ENCODE results near the gene PHLDB1.
A peak's percentile ranks its signal among the peaks of the same experiment; 100 is the strongest.

Gene PHLDB1

DNA sequence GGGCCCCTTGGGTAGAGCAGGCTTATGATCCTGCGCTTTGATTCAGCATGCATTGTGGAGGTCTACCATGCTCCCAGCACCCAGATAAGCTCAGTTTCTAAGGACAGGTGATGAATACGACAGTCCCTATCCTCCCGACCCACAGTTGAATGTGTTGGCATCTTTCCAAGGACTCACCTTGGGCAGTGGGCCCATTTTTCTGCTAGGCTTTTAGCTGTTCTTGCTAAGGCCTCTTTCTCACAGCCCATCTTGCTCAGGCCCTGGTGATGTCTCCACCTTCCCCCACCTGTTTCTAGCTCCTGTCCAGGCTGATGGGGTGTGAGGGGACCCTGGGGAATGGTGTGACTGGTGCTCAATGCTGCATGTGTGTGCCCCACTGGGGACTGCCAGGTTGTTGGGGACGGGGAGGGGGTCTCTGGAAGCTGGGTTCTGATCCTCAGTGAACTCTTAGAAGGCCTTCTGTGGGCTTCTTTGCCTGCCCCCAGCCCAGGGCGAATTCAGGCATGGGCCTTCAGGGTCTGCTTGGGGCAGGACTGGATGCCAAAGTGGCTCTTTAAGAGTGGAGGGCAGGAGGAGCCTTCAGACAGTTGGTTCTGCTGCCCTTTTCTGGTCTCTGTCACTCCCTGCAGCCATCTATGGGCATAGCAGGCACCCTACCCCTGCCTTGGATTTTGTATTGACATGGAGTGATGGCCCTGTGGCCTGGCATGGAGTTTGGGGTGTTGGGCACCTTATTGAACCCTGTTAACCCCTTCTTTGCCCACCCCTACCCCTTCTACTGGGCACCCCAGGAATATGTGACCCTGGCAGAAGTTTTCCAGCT lies 33.1 kb downstream of the PHLDB1 start:
- no peak for DNase-seq

DNA sequence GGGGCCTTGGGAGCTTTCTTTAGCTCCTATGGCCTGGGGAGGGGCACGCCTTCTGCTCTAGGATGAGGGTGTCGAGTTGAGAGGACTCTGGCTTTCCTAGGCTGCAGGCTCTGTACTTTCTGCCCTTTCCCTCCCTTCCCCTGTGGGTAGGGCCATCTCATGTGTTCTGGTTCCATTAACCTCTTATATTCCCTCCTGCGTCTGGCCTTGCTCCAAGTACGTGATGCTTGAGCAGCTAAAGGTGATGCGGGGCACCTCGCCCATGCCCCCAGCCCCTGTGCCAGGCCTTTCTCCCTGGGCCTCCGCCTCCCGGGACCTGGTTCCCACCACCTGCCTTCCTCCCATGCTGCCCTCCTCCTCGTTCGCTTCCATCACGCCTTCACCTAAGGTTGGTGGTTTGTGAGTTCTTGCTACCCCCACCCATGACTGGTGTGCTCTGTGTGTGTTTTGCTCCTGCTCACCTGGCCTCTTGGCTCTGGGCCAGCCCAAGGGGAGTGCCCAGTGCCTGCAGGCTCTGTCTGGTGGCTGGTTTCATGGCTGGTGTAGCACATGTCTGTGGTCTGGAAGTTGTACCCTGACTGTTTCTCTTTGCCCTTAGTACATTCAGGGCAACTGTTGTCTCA lies 34.1 kb downstream of the PHLDB1 start:
- DNase-seq, result no peak

DNA sequence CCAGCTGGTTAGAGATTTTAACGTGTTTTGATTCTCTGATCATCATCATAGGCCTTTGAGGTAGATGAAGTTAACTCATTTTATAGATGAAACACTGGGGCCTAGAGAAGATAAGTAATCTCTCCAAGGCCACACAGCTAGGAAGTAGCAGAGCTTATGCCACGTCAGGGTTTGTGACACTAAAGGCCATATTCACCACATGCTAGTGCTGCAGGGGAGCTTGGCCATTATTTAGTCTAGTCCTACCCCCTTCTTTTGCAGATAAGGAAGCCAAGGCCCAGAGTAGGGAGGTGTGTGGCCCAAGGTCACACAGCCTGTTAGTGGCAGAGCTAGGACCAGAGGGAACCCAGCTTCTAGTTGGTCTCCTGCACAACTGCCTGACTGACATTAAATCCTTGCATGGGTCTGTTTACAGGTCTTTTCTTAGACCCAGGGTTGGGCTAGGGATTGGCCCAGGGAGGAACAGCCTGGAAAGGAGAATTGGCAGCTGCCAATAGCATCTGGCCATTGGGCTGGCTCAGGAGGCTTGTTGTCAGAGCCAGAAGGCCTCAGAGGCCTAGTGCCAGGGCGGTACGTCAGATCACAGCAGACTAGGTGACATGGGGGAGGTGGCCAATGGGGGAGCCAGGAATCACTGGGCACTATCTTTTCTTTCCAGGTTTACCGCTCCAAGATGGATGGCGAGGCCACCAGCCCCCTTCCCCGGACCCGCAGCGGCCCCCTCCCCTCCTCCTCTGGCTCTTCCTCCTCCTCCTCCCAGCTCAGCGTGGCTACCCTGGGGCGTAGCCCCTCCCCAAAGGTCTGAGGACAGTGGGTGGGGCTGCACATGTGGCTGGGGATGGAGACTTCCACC lies 36.0 kb downstream of the PHLDB1 start:
- DNase-seq, result no peak

DNA sequence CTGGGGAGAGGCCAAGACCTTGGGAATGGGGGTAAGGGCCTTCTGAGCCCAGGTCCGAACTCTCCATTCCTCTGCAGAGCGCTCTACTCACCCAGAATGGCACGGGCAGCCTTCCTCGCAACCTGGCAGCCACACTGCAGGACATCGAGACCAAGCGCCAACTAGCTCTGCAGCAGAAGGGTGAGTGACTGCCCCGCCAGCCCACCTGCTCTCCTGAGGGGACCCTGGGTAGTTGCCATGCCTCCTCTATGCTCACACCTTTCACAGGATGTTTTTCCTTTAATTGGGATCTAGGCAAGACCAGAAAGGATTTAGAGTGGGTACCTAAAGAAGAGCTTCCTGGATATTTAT lies 36.6 kb downstream of the PHLDB1 start:
- no peak for DNase-seq

DNA sequence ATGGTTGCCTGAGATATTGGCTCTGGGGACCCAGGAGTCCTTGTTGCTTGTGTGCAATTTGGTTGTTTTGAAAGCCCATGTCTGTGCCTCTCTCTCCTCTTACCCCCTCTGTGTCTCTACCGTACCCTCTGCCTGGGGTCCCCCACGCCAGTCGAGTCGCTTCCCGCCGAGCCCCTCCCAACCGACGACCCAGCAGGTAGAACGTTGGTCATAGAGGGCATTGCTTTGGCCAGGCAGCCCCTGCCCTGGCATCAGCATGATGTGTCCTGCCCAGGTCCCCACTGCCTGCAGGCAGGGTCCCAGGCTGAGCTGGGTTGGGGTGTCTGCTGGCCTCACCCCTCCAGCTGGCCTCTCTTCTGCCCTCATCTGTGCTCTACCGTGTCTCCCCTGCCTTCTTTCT lies 37.1 kb downstream of the PHLDB1 start:
- DNase-seq, result no peak

DNA sequence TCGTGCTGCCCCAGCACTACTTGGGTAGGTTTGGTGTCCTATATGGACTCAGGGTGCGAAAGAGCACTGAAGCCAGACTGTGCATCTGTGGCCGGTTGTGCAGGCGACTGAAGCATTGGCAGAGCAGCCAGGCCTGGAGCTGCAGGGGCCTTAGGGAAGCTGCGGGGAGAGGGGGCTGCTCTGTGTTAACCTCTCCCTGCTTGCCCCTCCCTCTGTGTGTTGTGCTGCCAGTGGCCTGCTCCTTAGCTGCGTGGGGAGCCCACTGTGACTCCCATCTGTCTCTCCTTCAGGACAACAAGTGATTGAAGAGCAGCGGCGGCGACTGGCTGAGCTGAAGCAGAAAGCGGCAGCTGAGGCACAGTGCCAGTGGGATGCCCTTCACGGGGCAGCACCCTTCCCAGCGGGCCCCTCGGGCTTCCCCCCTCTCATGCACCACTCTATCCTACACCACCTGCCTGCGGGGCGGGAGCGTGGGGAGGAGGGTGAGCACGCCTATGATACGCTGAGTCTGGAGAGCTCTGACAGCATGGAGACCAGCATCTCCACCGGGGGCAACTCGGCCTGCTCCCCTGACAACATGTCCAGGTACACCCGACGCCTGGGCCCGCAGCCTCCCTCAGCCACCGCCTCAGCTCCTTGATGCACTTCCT lies 37.8 kb downstream of the PHLDB1 start:
- DNase-seq, result no peak

DNA sequence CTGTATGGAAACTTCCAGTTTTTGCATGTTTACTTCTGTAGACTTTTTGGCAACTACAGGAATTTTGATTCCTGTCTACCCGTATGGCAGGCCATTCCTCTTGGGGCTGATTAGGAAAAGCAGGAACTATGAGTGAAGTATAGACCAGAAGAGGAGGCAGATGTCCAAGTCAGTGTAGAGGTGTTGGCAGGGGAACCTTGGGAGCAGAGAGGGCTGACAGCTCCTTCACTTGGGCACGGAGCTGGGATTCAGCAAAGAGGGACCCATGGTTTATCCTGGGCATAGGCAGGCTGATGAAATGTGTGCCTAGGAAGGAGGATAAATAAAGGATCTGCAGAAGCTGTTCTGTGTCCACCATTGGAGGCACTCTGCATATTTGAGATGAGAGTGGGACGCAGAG lies 39.0 kb downstream of the PHLDB1 start:
- DNase-seq, result no peak

DNA sequence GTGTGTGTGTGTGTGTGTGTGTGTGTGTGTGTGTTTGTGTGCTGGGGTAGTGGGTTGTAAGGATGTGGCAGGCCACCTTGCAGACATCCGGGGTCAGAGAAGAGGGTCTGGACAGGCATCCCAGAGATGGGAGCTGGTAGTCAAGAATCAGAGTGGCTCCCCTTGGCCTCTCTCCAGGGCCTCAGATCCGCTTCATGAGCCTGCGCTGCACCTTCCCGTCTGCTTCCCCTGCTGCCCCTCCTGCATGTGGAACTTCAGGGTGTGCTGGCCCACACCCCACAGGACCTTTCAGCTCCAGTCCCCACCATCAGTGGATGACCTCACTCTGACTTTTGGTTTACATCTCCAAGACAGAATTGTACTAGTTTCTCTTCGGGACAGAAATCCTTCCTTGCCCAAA lies 40.9 kb downstream of the PHLDB1 start:
- DNase-seq, result no peak

DNA sequence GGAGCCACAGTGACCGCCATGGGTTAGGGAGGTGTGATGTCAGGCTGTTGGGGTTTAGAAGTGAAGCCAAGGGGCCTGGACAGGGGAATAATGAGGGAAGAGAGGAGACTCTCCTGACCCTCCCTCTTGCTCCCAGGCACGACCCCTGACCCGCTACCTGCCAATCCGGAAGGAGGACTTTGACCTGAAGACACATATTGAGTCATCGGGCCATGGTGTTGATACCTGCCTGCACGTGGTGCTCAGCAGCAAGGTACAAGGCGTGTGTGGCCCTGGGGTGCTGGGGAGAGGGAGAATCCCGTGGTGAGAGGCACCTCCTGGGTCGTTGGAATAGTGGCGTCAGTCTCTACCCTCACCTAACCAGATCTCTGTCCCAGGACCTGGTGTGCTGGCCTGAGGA lies 42.5 kb downstream of the PHLDB1 start:
- DNase-seq, result no peak

DNA sequence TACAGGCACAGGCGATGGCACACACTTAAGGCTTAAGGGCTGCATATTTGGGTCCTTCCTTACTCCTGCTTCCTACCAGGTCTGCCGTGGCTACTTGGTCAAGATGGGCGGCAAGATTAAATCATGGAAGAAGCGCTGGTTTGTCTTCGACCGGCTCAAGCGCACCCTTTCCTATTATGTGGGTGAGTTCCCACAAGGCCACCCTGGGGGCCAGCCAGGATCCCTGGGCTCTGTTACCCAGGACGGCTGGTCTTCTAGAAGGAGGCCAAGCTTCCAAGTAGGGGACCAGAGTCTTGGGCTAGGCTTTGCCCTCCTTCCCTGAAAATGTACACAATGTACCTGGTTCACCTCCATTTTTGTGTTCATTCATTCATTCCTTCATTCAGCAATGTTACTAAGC lies 43.0 kb downstream of the PHLDB1 start:
- no peak for DNase-seq

DNA sequence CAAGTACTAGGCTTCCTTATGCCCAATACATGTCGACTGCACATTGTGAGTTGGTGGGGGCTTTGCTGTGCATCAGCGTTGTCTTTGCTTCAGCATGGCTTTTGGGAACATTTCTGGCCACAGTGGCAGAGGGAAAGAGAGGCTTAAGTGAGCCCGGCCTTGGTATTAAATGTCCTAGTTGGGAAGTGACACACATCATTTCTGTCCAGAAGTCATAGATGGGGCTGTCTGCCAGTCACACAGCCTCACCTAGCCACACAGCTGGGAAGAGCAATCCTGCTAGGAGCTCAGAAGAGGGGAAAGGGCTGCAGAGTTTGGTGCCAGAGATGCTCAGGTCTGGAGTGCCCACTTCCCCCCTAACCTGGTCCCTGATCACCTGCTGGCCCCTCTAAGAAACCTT lies 44.4 kb downstream of the PHLDB1 start:
- DNase-seq, result no peak

DNA sequence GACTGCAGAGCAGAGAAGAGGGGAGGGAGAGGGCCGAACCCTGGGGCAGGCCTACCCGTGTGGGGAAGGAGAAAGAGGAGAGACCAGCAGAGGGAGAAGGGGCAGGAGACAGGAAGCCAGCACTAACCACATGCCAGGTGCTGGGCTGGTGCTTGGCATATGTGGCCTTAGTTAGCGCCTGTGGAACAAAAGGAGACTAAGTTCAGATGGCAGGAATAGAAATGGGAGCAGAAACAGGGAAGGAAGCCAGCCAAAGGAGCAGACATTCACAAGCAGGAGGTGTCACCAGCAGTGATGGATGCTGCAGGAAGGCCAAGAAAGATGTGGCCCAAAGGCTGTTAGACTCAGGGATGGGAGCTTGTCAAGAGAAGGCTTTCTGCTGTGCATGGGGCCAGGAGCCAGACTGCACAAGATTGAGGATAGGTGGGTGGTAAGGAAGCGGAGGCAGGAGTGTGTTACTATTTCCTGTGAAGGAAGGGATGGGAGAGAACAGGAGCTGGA lies 45.3 kb downstream of the PHLDB1 start:
- no peak for DNase-seq

DNA sequence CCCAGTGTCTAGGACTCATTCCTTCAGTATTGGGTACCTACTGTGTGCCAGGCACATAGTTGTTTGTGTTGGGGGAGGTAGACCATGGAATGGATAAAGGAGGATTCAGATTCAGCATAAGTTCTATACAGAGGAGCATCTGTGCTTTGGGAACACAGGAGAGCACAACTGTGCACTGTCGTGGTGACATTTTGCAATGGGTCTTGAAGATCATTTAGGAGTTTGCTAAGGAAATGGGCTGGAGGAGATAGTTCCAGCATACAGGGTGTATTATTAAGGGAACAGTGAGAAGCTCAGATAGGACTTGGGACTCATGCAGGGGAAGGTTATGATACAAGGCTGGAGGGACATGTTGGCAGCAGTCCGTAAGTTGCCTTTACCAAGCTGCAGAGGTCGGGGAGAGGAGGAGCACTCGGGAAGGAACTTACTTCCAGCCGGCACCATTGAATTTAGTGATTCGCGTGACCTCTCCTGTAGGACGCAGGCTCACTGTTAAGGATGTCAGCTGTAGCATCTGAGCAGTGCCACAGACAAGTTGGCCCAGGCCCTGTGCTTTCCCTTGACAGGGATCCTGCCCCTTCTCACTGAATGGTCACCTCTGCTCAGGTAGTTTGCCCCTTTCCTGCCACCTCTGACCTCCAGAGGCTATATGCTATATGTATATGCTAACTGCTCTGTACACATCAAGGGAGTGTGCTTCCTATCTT lies 46.4 kb downstream of the PHLDB1 start:
- DNase-seq, result no peak

DNA sequence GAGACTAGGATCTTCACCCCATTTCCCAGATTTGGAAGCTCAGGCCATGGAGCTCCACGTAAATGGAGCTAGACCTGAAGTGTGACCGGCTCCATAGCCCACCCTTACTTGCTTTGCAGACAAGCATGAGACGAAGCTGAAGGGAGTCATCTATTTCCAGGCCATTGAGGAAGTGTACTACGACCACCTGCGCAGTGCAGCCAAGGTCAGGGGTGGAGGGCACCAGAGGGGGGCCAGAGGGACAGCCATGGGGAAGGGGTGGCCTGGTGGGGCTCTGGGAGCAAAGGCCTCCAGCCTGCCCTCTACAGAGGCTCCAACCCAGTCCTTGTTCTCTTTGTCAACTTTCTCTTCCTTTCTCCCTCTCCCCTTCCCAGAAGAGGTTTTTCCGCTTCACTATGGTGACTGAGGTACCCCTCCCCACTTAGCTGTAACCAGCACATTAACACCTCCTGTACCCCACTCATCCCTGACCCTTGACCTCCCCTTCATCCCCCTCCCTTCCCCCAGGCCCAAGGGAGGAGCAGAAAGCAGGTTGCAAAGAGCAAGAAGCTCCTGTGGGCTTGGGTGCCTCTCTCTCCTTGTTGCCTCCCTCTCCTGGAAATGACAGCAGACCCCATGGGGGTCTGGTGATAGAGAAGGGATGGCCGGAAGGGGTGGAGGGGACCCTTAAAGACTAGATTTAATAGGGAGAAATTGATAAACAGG lies 48.2 kb downstream of the PHLDB1 start:
- DNase-seq, result no peak

DNA sequence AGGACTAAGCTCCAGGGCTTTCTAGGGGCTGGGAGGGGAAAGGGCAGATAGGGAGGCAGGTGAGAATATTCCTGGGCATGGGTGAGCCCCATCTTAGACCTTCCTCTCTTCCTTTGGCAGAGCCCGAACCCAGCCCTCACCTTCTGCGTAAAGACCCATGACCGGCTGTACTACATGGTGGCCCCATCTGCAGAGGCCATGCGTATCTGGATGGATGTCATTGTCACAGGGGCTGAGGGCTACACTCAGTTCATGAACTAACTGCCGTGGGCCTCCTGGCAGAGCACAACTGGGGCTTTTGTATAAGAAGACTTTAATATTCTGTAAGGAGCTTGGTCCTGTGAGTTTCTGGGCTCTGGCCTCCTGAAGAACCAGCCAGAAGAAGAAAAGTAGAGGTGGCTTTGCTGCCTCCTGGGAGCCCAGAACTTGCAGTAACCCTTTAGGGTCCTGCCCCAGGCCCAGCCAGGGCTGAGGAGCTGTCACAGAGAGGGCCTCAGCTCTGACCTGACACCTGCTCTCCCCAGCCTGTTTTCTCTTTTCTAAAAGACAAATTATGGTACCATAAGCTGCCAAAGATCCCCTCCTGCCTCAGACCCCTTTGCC lies 49.2 kb downstream of the PHLDB1 start:
- no peak for DNase-seq

DNA sequence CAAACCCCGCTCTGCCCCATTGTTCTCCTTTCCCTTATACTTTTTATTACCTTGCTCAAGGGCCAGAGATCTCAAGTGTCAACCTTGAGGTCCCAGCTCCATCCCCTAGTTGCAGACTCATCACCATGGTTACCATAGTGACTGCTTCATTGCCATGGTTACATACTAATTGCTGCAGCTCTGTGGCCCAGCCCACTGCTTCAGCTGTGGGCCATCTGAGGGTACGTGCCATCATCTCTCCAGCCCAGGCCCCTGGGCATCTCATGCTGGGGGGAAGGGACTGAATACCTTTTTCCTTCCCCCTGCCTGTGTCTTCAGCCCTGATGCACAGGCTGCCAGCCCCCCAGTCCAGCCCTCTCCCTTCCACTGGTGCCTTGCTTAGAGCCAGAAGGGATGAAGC lies 49.8 kb downstream of the PHLDB1 start:
- DNase-seq, result peak in 1 of 2 experiments; percentile 34

DNA sequence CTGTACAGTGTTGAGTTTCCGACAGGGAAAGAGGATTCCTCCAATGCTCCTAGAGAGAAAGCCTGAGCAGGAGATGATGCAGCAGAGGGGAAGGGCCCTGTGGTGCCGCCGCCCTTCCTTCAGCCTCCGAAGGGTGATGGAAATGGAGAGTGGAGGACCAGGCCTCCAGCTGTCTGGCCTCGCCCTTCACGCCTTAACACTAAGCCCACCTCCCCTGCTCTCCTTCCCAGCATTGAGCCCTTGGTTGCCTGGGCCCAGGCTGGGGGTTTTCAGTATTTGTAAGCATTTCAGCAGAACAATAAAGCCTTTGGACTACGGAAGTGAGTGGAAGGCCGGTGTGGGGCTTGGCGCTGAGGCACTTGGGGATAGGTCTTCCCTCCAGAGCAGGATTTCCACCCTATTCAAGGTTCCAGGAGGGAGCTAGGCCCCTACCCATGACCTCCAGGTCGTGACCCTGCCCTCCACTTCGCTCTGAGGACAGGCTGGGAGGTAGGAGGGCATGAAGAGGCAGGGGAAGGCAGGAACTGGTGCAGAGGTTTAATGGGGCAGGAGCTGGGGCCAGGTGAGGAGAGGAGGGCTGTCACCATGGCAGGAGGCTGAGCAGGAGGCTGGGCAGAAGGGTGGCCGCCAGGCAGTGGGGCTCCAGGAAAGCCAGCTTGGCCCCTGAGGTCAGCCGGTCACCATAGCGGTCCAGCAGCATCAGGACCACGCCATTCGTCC lies 50.5 kb downstream of the PHLDB1 start:
- no peak for DNase-seq

DNA sequence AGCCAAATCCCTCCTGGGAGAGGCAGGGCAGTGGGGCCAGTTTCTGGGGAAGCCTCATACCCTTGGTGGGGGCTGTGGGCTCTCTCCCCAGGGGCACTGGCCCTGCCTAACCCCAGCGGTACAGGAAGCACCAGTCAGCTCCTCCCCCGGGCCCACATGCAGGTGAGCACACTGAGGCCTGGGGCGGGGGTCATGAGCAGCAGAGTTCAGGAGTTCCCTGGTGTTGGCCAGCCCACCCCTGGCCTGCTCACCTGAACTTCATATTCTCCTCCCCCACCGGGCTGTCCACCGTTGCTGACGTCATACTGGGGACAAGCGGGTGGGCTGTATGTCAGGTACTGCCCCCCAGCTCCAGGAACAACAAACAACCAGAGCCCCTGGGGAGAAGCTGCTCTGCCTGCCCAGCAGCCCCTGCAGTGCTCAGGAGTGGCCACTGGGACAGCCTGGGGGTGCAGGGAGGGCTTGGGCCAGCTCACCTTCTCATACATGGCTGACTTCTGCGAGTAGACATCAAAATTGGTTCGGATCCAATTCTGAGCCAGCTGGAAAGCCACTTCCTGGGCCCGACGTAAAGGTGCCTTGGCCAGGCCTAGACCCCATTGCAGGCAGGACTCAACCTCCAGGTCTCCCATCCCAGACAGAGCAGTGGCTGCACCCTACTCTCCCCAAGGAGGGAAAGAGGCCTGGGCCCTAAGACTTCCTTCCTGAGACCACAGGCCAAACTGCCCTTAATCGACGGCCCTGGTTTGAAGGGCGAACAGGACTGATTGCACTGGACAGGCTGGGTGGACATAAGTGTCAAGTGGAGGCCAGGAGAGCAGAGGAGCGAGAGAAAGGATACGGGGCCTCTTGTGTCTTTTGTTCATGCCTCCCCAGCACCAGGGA lies 51.3 kb downstream of the PHLDB1 start:
- DNase-seq, result no peak

DNA sequence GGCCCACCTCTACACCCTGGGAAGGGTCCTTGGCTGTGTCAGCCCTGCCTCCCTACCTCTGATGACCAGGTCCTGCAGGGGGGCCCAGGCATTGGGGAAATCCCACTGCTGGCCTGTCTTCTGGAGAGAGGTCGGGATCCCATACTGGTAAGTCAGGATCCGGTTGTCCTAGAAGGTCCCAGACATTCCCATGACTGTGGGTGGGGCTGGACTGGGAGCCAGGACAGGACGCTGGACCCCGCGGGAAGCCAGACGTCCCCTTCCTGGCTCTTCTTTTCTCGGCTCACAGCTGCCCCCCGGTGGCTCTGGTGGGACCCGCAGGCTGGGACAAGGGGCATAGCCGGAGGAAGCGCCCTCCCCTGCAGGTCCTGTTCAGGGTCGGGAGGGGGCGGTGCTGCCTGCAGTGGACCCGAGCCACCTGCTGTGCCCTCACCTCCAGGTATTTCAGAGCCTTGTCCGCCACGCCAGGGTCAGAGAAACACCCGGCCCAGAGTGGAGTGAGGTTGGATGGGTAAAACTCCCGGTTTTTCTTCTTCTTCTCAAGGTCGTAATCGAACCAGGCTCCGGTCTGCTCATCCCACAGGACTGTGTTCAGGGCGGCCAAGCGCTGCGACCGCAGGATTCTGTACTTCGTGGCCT lies 52.0 kb downstream of the PHLDB1 start:
- DNase-seq, result peak; percentile 53 to 78
